Measurements from ENCODE around the gene LYRM1. TPM values are rescaled to one million over a fixed set of nuclear protein-coding genes. Genes with fewer than 3 reads are reported as not detected.

Gene LYRM1
- polyA plus RNA-seq, 2 of the 4 experiments (the other 2 are of a cell fraction): 38.6 to 44.0 TPM

DNA sequence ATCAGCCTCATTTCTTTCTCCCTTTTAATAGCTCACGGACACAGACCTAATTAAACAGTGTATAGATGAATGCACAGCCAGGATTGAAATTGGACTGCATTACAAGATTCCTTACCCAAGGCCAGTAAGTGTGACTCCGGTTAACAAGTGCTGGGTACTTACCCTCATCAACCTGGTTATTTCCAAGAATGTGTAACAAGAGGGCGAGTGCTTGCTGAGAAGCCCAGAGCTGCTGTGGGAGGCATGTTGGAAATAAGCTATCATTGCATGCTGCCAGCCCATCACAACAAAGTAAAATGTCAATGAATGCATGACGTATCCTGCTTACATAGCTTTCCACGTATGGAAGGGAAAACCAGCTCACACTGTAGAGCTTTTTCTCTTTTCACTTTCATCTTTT lies 19.5 kb downstream of the LYRM1 start:
- no peak for TF ChIP-seq RCOR1 (IDR thresholded peaks at IDR 0.05; ENCODE audit: low read depth, low read length)
- no peak for TF ChIP-seq POLR2A (IDR thresholded peaks at IDR 0.05; ENCODE audit: low read length)
- TF ChIP-seq HOXA7 (CRISPR knock-in tag; IDR thresholded peaks at IDR 0.05): no peak
- TF ChIP-seq EP300 (IDR thresholded peaks at IDR 0.05): no peak
- no peak for TF ChIP-seq CHD2 (IDR thresholded peaks at IDR 0.05; ENCODE audit: low read length, partially characterized antibody)
- TF ChIP-seq PHF8 (IDR thresholded peaks at IDR 0.05; ENCODE audit: borderline replicate concordance, low read depth): no peak
- TF ChIP-seq KDM5A (IDR thresholded peaks at IDR 0.05): no peak
- no peak for TF ChIP-seq CBX8 (IDR thresholded peaks at IDR 0.05)
- no peak for TF ChIP-seq TP53 (CRISPR knock-in tag; IDR thresholded peaks at IDR 0.05)
- no peak for TF ChIP-seq MAZ (IDR thresholded peaks at IDR 0.05; ENCODE audit: borderline replicate concordance, low read depth, low read length)
- TF ChIP-seq FOSL2 (IDR thresholded peaks at IDR 0.05): no peak
- TF ChIP-seq FOSL2 (CRISPR knock-in tag; IDR thresholded peaks at IDR 0.05): no peak
- no peak for TF ChIP-seq GATA3 (IDR thresholded peaks at IDR 0.05; ENCODE audit: borderline replicate concordance)
- TF ChIP-seq, protein P1, sequence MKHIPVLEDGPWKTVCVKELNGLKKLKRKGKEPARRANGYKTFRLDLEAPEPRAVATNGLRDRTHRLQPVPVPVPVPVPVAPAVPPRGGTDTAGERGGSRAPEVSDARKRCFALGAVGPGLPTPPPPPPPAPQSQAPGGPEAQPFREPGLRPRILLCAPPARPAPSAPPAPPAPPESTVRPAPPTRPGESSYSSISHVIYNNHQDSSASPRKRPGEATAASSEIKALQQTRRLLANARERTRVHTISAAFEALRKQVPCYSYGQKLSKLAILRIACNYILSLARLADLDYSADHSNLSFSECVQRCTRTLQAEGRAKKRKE (CRISPR knock-in tag; IDR thresholded peaks at IDR 0.05; ENCODE audit: low read depth): no peak
- TF ChIP-seq CEBPB (IDR thresholded peaks at IDR 0.05): no peak
- TF ChIP-seq HOXB13 (CRISPR knock-in tag; IDR thresholded peaks at IDR 0.05; ENCODE audit: low read depth): no peak
- TF ChIP-seq RARB (CRISPR knock-in tag; IDR thresholded peaks at IDR 0.05): no peak
- no peak for TF ChIP-seq ZC3H11A (IDR thresholded peaks at IDR 0.05)
- TF ChIP-seq, protein P2, sequence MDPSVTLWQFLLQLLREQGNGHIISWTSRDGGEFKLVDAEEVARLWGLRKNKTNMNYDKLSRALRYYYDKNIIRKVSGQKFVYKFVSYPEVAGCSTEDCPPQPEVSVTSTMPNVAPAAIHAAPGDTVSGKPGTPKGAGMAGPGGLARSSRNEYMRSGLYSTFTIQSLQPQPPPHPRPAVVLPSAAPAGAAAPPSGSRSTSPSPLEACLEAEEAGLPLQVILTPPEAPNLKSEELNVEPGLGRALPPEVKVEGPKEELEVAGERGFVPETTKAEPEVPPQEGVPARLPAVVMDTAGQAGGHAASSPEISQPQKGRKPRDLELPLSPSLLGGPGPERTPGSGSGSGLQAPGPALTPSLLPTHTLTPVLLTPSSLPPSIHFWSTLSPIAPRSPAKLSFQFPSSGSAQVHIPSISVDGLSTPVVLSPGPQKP (IDR thresholded peaks at IDR 0.05; ENCODE audit: low read depth, low read length): no peak
- no peak for TF ChIP-seq RNF2 (IDR thresholded peaks at IDR 0.05; ENCODE audit: borderline replicate concordance, low read depth)
- ATAC-seq: no peak
- Histone ChIP-seq H3K9me3 (no peaks in the 10 kb centered on the region), H3K27ac (no peak overlapping the region), H3K4me1 (no peaks in the 10 kb centered on the region), H3K4me3 (no peak overlapping the region), H3K4me2 (no peak overlapping the region)
- POLR2A ChIA-PET: interaction anchor here (1.1 kb wide), 1 partner anchor 9 kb away, joined by 3 read pairs; no protein-coding TSS in a partner anchor
- 92% methylated on average over 5 of the region's 5 CpGs for WGBS (ENCODE audit: missing lambda C conversion rate)
- no peak for DNase-seq (ENCODE audit: low read depth in 1 of 2, low spot score in 1 of 2)
- CTCF ChIA-PET: interaction anchor here (0.7 to 1.1 kb wide), 4 partner anchors 10 to 121 kb away, joined by 3 read pairs; partner anchors contain the start of genes ERI2 and REXO5
- no peak for FAIRE-seq

DNA sequence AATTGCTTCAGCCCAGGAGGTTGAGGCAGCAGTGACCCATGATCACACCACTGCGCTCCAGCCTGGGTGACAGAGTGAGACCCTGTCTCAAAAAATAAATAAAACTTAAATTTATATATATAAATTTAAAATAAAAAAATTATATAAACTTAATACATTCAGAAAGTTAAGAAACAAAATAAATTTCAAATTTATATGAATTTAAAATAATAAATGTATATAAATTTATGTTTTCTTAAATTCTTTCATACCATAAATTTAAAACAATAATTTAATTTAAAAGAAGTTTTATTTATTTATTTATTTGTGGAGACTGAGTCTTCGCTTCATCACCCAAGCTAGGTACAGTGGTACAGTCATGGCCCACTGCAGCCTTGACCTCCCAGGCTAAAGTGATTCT lies 20.2 kb downstream of the LYRM1 start:
- Histone ChIP-seq H3K27ac (no peak overlapping the region), H3K9me3 (no peaks in the 10 kb centered on the region), H3K4me2 (no peak overlapping the region), H3K4me3 (no peak overlapping the region), H3K4me1 (no peaks in the 10 kb centered on the region)
- no peak for FAIRE-seq
- 92% methylated on average over 2 of the region's 2 CpGs for WGBS (ENCODE audit: missing lambda C conversion rate)
- TF ChIP-seq, protein P3, sequence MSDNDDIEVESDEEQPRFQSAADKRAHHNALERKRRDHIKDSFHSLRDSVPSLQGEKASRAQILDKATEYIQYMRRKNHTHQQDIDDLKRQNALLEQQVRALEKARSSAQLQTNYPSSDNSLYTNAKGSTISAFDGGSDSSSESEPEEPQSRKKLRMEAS (IDR thresholded peaks at IDR 0.05): no peak
- TF ChIP-seq BHLHE40 (IDR thresholded peaks at IDR 0.05; ENCODE audit: low read depth, low read length) (no peak), GATA3 (IDR thresholded peaks at IDR 0.05; ENCODE audit: borderline replicate concordance) (no peak), RAD21 (conservative IDR thresholded peaks at IDR 0.05 in 1 of 2, IDR thresholded peaks at IDR 0.05 in 1 of 2) (no peak), RNF2 (IDR thresholded peaks at IDR 0.05; ENCODE audit: borderline replicate concordance, low read depth) (no peak), TP53 (CRISPR knock-in tag; IDR thresholded peaks at IDR 0.05) (no peak), POLR2A (IDR thresholded peaks at IDR 0.05; ENCODE audit: low read length) (no peak), EP300 (IDR thresholded peaks at IDR 0.05) (no peak), MAZ (IDR thresholded peaks at IDR 0.05; ENCODE audit: borderline replicate concordance, low read depth, low read length) (no peak)
- no peak for DNase-seq (ENCODE audit: low read depth in 1 of 2, low spot score in 1 of 2)
- ChIA-PET POLR2A (no interaction called here), CTCF (interaction anchor here (0.9 to 1.2 kb wide), 2 partner anchors 9 to 76 kb away, joined by 3 read pairs; no protein-coding TSS in a partner anchor)
- ATAC-seq: no peak

DNA sequence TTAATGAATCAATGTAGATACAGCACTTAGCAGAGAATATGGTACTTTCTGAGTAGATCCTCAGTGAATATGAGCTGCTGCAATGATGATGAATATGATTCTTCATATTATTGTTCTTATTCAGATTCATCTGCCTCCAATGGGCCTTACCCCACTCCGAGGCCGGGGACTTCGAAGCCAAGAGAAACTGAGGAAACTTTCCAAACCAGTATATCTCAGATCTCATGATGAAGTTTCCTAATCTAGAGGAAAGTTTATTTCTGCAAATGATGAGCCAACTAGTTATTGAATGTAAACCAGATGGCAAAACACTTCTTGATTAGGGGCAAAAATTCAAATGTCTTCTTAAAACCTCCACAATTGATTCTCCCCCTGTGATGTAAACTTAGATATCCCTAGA lies 23.3 kb downstream of the LYRM1 start:
- CTCF ChIA-PET: no interaction called here
- no peak overlapping the region for H3K4me3 ChIP-seq
- H3K4me1 ChIP-seq: no peaks in the 10 kb centered on the region
- DNase-seq (ENCODE audit: low read depth in 1 of 2, low spot score in 1 of 2) (no peak), FAIRE-seq (no peak), ATAC-seq (no peak)
- no peak overlapping the region for H3K27ac ChIP-seq
- no peaks in the 10 kb centered on the region for H3K9me3 ChIP-seq
- WGBS (ENCODE audit: missing lambda C conversion rate): 97% methylated on average over 3 of the region's 3 CpGs
- H3K4me2 ChIP-seq: no peak overlapping the region
- POLR2A ChIA-PET: no interaction called here
- TF ChIP-seq, protein P4, sequence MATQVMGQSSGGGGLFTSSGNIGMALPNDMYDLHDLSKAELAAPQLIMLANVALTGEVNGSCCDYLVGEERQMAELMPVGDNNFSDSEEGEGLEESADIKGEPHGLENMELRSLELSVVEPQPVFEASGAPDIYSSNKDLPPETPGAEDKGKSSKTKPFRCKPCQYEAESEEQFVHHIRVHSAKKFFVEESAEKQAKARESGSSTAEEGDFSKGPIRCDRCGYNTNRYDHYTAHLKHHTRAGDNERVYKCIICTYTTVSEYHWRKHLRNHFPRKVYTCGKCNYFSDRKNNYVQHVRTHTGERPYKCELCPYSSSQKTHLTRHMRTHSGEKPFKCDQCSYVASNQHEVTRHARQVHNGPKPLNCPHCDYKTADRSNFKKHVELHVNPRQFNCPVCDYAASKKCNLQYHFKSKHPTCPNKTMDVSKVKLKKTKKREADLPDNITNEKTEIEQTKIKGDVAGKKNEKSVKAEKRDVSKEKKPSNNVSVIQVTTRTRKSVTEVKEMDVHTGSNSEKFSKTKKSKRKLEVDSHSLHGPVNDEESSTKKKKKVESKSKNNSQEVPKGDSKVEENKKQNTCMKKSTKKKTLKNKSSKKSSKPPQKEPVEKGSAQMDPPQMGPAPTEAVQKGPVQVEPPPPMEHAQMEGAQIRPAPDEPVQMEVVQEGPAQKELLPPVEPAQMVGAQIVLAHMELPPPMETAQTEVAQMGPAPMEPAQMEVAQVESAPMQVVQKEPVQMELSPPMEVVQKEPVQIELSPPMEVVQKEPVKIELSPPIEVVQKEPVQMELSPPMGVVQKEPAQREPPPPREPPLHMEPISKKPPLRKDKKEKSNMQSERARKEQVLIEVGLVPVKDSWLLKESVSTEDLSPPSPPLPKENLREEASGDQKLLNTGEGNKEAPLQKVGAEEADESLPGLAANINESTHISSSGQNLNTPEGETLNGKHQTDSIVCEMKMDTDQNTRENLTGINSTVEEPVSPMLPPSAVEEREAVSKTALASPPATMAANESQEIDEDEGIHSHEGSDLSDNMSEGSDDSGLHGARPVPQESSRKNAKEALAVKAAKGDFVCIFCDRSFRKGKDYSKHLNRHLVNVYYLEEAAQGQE (IDR thresholded peaks at IDR 0.05): no peak
- TF ChIP-seq EHF (CRISPR knock-in tag; IDR thresholded peaks at IDR 0.05): no peak
- no peak for TF ChIP-seq HEYL (CRISPR knock-in tag; IDR thresholded peaks at IDR 0.05)
- no peak for TF ChIP-seq JUN (IDR thresholded peaks at IDR 0.05)
- TF ChIP-seq CBX8 (IDR thresholded peaks at IDR 0.05): no peak
- TF ChIP-seq ZFP36 (IDR thresholded peaks at IDR 0.05; ENCODE audit: borderline replicate concordance, partially characterized antibody): no peak
- TF ChIP-seq, protein P5, sequence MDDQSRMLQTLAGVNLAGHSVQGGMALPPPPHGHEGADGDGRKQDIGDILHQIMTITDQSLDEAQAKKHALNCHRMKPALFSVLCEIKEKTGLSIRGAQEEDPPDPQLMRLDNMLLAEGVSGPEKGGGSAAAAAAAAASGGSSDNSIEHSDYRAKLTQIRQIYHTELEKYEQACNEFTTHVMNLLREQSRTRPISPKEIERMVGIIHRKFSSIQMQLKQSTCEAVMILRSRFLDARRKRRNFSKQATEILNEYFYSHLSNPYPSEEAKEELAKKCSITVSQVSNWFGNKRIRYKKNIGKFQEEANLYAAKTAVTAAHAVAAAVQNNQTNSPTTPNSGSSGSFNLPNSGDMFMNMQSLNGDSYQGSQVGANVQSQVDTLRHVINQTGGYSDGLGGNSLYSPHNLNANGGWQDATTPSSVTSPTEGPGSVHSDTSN (IDR thresholded peaks at IDR 0.05): no peak
- TF ChIP-seq TP53 (CRISPR knock-in tag; IDR thresholded peaks at IDR 0.05): no peak
- TF ChIP-seq POLR2AphosphoS2 (conservative IDR thresholded peaks at IDR 0.05; ENCODE audit: low read length): no peak
